ENCODE data around the gene PSMD13. TPM values are rescaled to one million over a fixed set of nuclear protein-coding genes. Genes with fewer than 3 reads are reported as not detected.

PSMD13 gene
- total RNA-seq, 1 donor from 2014 or later = 100 TPM

- DNase-seq (ENCODE audit: low spot score) = peak; percentile 55
These were observed 49.1 kb downstream of the PSMD13 start for GRCh38 chr11:285894-286220.

- peak; percentile 81 for DNase-seq (ENCODE audit: low spot score)
These were observed 50.4 kb downstream of the PSMD13 start for GRCh38 chr11:286977-287820.

GRCh38 chr11:287821-288477 is 51.2 kb downstream of the PSMD13 start:
- peak; percentile 90 for DNase-seq (ENCODE audit: low spot score)

- DNase-seq (ENCODE audit: low spot score) = peak; percentile 96
These were observed 52.0 kb downstream of the PSMD13 start, which contains the start of gene PGGHG for GRCh38 chr11:288478-289397. Gene PGGHG (plus strand): TSS chr11:289126. CDS start chr11:289817, 691 bp downstream.

- DNase-seq (ENCODE audit: low spot score) = peak; percentile 81
These were observed 52.6 kb downstream of the PSMD13 start for GRCh38 chr11:289398-289711.

- DNase-seq (ENCODE audit: low spot score) = peak; percentile 89
These were observed 53.2 kb downstream of the PSMD13 start for GRCh38 chr11:289712-290620.

GRCh38 chr11:290621-291231 is 54.0 kb downstream of the PSMD13 start:
- DNase-seq (ENCODE audit: low spot score) = peak; percentile 72

GRCh38 chr11:291281-292210 is 54.8 kb downstream of the PSMD13 start:
- peak; percentile 86 for DNase-seq (ENCODE audit: low spot score)

GRCh38 chr11:292211-293121 is 55.7 kb downstream of the PSMD13 start:
- DNase-seq (ENCODE audit: low spot score) = peak; percentile 89

GRCh38 chr11:293271-293851 is 56.6 kb downstream of the PSMD13 start:
- peak; percentile 88 for DNase-seq (ENCODE audit: low spot score)

- peak; percentile 88 for DNase-seq (ENCODE audit: low spot score)
These were observed 57.3 kb downstream of the PSMD13 start for GRCh38 chr11:293852-294661.

GRCh38 chr11:294780-295179 is 58.0 kb downstream of the PSMD13 start:
- no peak for DNase-seq (ENCODE audit: low spot score)

GRCh38 chr11:295351-296170 is 58.8 kb downstream of the PSMD13 start:
- no peak for DNase-seq (ENCODE audit: low spot score)

GRCh38 chr11:296171-297050 is 59.6 kb downstream of the PSMD13 start:
- DNase-seq (ENCODE audit: low spot score) = peak; percentile 69

All from mesenteric fat pad (tissue), 1 donor.